RKO (cell line): Measurements from ENCODE around the gene ARL15.

Source experiments
- DNase-seq: peaks from one replicate; pipeline ENCODE4 v3.0.0-alpha.2; 2016; ENCODE audit warnings: low spot score

Gene ARL15

DNA sequence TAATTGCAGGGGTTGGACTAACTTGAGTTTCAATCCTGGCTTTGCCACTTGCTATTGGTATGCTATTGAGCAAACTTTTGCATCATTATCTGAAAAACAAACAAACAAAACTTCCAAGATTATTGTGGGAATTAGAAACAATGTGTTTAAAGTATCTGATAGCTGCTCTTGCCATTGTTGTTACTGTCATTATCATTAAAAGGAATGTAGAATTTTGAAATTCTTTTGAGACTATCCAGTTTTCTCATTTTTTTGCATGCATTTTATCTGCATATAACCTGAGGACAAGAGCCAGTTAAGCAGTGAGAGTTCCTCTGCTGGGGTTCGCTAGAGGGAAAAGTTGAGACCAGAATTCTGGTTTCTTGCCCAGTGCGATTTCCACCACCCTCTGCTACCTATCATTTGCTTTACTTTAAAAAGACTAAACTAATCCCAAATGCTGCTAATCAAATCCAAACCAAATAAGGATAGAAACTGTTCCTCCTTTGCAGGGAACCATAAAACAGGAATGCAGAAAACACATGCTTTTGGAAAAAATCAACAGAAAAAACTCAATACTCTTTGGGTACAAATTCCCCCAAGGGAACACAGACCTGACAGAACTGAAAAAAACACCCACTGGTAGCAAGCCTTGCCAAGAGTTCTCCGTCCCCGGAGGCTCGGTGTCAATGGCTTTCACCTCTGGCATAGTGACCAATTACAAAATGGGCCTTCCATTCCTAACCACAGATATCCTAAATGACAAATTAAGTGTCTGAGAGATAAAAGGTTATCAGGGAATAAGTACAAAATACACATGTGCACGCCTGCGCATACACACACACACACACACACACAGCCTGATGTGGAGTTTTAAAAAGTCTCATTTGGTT is 373.7 kb downstream of the ARL15 start:
- no peak for DNase-seq

DNA sequence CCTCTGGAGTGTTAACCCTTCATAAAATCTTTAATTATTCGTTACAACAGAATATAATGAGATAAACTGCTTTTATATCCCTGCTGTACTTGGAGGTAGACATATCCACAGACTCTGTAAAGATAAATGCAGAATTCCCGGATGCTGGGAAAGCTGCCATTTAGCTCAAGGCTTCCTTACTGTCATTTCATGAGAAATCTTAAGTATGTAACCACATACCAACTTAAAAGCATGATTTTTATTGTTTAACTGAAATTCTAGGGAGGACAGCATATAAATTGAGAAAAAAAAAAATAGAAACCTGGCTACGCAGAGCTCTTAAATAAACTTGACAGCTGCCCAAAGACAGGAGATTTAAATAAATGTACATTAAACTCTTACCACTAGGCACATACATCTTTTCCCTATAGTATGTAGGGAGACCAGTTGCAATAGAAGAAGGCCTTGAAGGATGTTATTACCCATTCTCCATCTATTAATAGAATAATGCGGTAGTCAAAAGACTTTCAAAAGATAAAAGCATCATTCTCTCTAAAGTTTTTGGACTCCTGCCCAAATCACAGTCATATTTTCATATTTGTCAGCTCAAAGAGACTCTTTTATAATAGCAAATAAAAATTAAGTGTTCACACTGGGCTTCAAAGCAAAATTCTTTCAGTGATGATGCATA is 376.1 kb downstream of the ARL15 start:
- DNase-seq = no peak

DNA sequence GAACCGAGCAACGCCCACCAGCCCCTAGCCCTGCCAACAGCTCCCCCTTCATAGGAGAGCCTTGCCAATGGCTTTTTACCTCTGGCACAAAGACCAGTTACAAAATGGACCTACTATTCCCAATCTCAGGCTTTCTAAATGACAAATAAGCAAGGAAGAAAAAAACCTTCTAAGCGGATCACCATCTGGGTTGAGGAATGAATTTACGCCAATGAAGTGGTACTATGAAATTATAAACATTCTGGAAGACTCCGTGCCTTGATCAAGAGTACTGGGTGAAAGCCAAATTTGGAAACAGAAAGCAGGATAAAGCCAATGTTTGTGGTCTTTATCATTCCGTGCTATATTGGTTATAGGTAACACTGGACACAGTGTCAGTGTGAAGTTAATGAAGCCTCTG is 378.0 kb downstream of the ARL15 start:
- DNase-seq = no peak

GRCh38 chr5:53930457-53930856 is 379.9 kb downstream of the ARL15 start:
- DNase-seq = no peak

- DNase-seq = no peak
These were observed 380.8 kb downstream of the ARL15 start for GRCh38 chr5:53929570-53929969.

DNA sequence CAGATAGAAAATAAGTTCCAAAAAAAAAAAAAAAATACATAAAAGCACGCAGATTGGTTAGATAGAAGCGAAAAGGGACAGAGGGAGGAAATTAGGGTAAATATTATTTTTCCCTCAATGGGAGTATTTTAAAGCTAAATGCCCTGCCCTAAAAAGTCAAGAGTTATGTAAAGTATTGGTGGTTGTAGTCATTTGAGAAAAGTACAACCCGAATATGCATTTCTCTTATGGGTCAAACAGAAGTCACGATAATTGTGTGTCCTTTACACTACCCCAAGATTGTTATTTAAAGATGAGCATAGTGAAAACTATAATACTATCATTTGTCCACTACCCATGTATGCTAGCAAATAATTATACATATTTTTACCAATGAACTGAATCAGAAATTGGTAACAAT is 381.2 kb downstream of the ARL15 start:
- no peak for DNase-seq

DNA sequence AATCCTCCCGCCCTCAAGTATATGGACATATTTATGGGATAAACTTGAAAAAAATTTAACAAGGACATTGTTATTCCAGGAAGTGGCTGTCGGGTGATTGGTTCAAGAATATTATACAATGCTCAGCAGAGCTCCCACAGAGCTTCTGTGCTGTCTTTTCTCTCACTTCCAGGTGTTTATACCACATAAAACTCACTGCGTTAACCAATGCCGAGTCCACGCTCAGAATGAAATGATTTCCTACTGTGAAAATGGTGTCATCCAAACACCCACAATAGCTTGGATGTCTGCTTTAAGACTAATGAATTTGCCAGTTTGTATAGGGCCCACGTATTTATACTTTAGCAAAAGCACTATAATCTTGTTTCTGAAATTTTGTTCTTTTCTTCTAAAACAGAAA is 381.7 kb downstream of the ARL15 start:
- DNase-seq = no peak

DNA sequence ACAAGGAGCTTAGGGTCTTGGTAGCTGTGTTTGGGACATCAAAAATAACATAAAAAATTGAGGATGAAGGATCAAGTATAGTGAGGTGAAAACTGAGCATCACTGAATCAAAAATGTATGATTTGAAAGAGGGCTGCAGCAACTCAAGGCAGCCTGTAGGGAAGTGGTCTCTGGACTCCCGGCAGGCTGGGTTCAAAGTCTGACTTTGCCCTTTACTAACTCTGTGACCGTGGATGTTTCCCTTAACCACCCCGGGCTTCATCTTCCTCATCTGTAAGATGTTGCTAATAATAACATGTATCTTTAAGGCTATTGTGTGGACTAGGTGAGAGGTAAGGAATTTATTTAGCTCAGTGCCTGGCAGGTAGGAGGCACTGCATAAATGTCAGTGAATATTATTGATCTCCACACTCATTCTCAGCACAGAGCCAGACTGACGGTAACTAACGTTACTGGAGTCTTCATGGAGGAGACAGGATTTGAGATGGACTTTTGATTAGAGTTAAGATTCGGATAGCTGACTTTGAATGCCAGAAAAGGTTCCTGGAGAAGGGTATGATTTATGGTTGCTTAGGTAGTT is 382.6 kb downstream of the ARL15 start:
- no peak for DNase-seq

DNA sequence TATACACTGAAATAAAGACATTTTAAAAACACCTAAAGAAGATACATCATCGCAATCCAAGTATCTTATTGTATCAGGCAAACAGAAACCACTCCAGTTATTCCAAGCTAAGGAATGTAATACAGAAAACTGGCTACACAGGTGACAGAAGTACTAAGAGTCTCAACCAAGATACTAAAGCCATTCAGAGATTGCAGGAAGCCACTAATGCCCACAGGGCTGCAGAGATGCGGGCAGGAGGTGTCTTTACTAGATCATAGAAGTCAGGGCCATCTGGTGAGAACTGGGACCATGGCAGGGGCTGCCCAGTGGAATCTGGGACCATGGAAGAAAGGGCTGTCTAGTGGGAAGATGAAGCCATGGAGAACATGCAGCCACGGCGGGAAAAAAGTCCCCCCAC is 384.3 kb downstream of the ARL15 start:
- no peak for DNase-seq

- no peak for DNase-seq
These were observed 386.0 kb downstream of the ARL15 start for GRCh38 chr5:53924392-53924791.

GRCh38 chr5:53923961-53924360 is 386.4 kb downstream of the ARL15 start:
- no peak for DNase-seq

- DNase-seq = no peak
These were observed 387.6 kb downstream of the ARL15 start for GRCh38 chr5:53922508-53923498.

- no peak for DNase-seq
These were observed 392.5 kb downstream of the ARL15 start for GRCh38 chr5:53917826-53918225.

GRCh38 chr5:53917095-53917494 is 393.3 kb downstream of the ARL15 start:
- peak; percentile 31 for DNase-seq

DNA sequence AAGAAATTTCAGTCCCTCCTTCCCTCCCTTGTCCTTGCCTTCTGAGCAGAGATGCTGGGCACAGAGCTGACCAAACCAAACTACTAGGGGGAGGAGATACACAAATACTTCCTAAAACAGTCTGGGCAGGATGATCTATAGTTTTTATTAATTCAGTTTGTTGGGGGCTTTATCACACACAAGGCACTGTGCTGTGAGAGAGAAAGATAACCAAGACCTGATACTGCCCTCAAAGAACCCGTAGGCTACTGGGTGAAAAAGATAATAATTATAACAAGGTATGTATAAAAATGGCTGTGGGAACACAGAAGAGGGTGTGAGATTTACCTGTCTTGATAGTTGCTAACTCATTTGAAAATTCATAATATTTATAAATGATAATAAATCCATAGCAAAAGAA is 395.3 kb downstream of the ARL15 start:
- DNase-seq = no peak

- no peak for DNase-seq
These were observed 396.4 kb downstream of the ARL15 start for GRCh38 chr5:53913941-53914340.

DNA sequence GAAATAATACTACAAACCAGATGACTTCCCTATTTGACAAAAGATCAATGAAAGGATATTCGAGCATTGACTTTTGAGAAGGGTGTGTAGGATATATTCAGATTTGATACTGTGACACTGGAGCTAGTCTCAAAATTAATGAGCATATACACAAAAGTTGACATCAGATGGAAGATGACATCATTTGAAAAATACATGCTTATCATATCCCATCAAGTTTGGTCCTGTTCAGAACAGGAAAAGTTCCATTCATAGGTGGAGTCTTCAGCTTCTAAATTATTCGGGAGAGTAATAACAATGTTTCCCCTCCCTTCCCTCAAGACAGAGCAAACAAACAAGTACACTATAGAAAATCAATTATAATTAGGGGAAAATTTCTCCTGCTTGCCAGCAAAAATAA is 401.6 kb downstream of the ARL15 start:
- no peak for DNase-seq

DNA sequence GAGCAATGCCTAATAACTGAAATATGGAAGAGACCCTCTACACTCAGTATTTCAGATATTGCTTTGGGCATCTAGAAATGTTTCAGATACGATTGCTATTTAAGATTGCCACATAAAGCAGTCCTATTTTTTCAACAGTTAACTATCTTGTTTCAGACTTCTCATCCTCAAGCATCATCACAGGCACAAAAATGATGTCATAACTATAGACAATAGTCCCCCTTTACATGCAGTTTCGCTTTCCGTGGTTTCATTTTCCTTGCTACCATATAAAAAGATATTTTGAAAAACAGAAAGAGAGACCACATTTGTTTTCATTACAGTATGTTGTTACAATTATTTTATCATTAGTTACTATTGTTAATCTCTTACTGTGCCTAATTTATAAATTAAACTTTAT is 402.5 kb downstream of the ARL15 start:
- DNase-seq = no peak

DNA sequence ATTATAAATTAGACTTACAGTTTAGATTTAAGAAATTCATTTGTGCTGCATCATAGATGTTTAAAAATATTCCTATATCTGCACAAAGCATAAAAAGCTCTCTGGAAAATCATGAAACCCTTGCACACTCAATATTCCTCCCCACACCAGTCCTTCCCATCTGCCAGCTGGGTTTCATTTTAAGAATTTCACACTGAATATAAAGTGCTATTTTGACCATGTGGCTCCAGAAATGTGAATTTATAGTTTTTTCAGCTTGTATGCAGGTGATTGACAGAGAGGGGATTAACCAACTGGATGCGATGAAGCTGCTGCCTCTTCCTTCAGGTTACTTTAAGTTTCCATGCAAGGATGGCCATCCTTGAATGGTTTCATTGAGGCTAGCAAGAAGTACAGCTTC is 403.6 kb downstream of the ARL15 start:
- no peak for DNase-seq

DNA sequence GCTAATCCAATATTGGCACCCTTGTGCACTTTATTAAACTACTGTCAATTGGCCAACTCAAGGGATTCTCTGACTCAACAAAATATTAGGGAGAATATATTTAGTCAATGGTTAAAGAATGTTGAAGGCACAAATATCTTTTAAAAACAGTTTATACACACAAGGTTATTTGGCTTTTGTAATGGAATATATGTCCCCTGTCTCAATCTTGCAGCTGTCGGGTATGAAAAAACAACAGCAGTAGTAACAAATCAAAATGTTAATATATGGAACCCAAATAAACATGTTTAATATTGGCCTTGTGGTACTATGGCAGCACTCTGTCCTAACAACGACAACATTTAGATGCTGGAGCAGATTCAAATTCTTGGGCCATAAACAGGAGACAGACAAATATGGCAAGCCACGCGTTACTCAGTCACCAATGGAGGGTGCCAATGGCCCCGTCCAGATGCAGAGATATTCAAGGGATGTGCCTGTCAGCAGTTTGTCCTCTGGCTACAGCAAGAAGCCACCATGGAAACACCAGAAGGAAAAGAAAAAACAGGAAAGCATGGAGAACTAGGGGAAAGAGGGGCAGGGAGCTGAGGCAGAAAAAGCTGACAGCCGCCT is 408.0 kb downstream of the ARL15 start:
- no peak for DNase-seq

DNA sequence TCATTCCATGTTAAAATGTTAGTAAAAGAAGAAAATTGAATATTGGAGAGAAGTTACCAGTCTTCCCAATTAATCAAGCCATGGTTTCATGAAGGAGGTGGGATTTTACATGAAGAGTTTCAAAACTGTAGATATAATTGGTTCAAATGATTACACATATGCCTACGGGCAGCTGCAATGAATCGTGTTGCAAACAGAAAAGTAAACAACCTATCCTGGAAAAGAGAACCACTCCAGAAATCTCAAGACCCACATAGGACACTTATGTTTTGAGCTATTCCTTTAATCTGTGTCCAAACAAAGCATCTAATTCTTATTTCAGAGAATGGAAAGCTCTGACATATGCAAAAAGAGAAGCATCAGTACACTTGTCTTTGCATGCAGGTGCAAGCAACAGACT is 409.7 kb downstream of the ARL15 start:
- no peak for DNase-seq
